Stimulated activated CD4-positive, alpha-beta T cell treated with anti-CD3 and anti-CD28 coated beads, Interleukin-4, amount 100 ng/mL, for 48 hours (primary cell): ENCODE results near the gene CALN1.
"Not testable (repeated sequence)": the region's sequence is repeated elsewhere in the genome, so short reads cannot be mapped to it uniquely, and the experiment has no call there.

Experiments used
- DNase-seq, 2 donors: peaks; one replicate each; pipeline ENCODE4 v3.0.0-alpha.2; 2020; ENCODE audit warnings: low read depth in 2 of 2

CALN1 gene

DNA sequence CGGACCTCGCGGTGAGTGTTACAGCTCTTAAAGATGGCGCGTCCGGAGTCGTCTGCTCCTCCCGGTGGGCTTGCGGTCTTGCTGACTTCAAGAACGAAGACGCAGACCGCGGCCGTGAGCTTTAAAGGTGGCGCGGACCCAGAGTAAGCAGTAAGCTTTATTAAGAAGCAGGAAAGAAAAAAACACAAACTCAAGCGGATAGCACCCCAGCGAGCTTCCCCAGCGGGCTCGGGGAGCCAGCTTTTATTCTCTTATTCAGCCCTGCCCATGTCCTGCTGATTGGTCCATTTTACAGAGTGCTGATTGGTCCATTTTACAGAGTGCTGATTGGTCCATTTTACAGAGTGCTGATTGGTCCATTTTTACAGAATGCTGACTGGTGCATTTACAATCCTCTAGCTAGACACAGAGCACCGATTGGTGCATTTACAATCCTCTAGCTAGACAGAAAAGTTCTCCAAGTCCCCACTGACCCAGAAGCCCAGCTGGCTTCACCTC is at the start of gene CALN1:
Gene CALN1 (minus strand): TSS at position 218 of the 498 bp plus-strand sequence.
- not testable (repeated sequence) for DNase-seq

- no peak for DNase-seq
Observed at GRCh38 chr7:72453471-72453870, 41.3 kb upstream of the CALN1 start.

DNA sequence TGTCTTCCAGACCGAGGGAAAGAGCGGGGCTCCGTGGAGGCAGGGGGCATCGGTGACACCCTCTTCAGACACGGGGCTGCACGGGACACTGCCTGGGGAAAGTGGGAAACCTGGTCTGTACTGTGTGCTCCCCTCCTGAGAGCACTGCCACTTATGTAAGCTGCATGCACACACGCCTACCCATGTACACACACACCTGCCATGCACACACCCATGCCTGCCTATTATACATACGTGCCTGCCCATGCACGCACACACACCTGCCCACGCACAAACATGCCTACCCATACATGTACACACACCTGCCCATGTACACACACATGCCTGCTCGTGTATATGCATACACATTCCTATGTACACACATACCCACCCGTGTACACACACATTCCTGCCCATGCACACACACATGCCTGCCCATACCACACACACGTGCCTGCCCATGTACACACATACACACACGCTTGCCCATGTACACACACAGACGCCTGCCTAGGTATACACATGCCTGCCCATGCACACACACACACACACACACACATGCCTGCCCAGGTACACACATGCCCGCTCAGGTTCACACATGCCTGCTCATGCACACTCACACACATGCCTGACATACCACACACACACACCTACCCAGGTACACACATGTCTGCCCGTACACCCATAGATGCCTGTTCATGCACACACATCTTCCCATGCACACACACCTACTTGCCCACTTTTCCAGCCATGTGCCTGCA is 35.5 kb upstream of the CALN1 start:
- DNase-seq: no peak

- DNase-seq: no peak
Observed at GRCh38 chr7:72446591-72447462, 34.7 kb upstream of the CALN1 start.

DNA sequence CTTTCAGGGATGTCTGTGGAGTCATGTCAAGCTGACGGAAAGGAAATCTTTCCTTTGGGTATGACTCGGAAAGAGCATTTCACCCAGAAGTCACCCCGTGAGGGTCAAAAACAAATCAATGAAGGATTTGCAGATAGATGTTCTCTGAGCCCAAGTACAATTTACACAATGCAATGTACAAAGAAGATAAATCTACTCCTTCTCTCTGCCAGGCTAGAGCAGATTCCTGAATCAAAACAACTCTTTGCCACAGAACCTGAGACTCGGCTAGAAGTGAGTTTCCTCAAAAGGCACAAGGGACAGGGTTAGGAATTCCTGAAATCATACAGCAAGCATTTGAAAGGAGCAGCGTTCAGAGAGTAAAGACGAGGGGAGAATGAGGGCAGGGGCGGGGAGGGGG is 34.0 kb upstream of the CALN1 start:
- no peak for DNase-seq

GRCh38 chr7:72445580-72445979 is 33.4 kb upstream of the CALN1 start:
- DNase-seq: no peak

DNA sequence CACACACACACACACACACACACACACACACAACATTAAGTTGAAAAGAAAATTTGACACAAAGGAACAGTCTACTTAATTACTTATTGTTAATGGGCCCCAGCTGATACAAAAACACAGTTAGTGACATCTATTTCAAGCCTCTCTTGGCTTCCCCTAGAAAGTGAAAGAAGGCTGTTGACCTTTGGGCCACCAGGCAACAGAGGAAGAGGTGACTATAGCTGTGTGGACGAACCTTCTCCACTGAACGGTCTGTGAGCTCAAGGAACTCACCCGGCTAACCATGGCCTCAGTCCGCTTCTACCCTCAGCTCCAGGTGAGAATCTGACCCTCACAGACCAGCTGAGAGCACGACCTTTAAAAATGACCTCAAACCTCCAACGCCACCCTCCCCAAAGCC is 32.9 kb upstream of the CALN1 start:
- DNase-seq: no peak

GRCh38 chr7:72444026-72444776 is 32.1 kb upstream of the CALN1 start:
- no peak for DNase-seq

DNA sequence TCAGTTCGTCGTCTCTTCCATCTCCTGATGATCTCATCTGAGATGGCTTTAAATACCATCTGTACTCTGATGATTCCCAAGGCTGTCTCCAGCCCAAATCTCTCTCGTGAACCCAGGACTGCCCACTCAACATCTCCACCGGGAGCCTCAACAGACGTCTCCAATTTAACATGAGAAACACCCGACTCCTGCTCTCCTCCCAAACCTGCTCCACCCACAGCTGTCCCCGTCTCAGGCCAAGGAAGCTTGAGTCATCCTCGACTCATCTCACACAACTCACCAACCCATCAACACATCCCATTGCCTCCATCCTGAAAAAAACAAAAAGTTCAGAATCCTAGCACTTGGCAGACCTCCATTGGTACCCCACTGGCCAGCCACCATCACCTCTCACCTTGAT is 29.7 kb upstream of the CALN1 start:
- no peak for DNase-seq

GRCh38 chr7:72438491-72438890 is 26.4 kb upstream of the CALN1 start:
- DNase-seq: no peak

DNA sequence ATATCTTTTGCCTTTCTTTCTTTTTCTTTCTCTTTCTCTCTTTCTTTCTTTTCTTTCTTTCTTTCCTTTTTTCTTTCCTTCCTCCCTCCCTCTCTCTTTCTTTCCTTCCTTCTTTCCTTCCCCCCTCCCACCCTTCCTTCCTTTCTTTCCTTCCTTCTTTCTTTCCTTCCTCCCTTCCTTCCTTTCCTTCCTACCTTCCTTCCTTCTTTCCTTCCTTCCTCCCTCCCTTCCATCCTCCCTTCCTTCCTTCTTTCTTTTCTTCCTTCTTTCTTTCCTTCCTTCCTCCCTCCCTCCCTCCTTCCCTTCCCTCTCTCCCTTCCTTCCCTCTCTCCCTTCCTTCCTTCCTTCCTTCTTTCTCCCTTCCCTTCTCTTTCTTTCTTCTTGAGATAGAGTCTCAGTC is 25.5 kb upstream of the CALN1 start:
- DNase-seq: no peak

DNA sequence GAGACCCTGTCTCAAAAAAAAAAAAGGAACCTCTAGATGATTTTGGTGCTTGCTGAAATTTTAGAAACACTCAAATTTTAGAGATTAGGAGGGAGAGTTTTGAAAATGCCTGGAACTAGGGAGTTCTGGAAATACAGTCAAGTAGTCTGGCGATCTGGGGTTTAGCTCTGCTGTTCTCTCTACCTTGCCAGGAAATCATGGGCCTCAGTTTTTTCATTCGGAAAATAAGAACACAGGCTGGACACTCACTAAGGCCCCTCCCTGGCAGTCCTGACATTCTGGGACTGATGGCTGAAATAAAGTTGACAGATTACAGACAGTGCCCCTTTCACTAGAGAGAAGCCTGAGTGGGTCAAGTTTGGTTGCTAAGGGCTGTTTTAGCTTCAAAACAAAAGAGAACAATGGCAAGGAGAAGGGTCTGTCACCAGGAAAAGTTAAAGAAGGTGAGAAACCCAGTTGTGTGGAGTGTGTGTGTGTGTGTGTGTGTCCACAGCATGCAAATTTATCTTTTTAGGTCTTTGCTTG is 25.0 kb upstream of the CALN1 start:
- no peak for DNase-seq

DNA sequence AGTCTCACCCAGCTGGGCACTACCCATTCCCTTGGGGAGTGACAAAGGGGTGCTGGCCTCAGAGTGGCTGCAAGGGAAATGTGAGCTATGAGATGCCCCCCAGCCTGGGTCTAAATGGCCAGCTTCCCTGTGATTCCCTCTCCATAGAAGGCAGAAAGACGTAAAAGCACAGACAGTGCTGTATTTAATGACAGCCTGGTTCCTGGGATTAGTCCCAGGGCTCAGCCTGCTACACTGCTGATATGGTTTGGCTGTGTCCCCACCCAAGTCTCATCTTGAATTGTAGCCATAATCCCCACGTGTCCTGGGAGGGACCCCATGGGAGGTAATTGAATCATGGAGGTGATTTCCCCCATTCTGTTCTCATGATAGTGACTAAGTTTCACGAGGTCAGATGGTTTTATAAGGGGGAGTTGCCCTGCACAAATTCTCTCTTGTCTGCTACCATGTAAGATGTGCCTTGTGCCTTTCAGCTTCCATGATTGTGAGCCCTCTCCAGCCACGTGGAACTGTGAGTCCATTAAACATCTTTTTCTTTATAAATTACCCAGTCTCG is 23.9 kb upstream of the CALN1 start:
- no peak for DNase-seq

- DNase-seq: no peak
Observed at GRCh38 chr7:72435366-72435765, 23.2 kb upstream of the CALN1 start.

DNA sequence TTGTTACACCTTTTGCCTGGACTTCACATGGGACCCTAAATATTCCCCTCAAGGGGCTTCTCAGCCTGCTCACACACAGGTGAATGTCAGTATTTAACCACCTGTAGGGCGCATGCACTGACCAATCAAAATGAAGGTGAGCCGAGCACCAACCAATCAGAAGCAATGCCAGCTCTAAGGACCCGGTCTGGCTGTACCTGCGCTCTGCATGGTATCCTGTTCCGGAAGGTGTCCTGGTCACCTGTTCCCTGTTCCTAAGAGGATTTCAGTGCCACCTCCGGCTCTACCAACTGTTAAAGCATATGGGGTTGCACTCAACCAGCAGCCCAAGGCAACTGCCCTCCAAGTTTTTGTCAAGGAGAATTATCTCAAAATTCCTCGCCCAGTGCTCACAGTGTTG is 18.4 kb upstream of the CALN1 start:
- DNase-seq: no peak

- no peak for DNase-seq
Observed at GRCh38 chr7:72429316-72429715, 17.2 kb upstream of the CALN1 start.

DNA sequence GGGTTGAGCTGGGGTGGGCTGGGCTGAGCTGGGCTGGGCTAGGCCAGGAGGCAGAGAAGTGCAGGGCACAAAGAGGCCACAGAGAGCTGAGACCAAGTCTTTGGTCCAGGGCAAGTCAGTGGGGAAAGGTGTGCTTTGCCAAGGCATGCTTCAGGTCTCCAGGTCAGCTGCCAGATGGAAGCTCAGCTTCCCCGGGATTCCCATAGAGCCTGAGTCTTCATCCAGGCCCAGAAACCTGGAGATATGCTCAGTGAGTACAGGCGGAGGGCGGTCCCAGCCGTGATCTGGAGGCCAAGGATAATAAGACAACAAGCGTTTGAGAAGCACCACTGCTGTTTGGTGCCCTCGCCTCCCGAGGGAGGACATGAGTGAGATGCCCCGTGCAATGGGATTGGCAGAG is 4.7 kb upstream of the CALN1 start:
- no peak for DNase-seq

DNA sequence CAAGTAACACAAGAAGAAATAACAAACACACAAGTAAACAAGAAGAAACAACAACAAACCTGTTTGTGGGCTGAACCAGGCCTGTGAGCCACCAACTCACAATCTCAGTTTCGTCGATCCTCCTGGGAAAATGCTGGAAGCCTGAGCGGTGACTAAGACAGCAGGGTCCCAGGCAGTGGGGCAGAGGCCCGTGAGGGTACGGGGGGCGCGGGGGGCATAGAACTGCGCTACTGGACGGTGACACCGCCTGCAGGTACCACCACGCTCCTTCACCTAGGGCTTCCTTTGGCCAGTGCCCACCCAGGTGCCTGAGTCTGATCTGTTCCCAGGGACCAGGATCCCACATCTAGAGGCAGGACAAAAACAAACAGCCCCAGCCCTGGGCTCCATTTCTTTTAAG is 3.4 kb upstream of the CALN1 start:
- DNase-seq: no peak

DNA sequence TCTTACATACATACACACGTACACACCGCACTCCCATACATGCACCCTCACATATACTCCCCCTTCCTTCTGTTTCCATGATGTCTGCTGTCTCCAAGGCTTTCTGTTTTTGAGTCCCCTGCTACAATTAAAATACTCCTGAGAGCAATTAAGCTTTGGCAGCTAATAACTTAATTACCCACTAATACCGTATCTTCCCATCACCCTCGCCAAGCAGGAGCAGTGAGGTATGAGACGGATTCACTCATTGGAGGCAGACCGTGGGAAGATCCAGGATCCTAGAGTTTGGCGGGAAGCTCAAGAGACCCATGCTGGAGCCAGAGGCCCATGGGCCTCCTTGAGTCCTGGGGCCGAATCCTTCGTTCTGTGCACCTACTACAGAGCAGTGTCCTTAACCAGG is 1.7 kb upstream of the CALN1 start:
- DNase-seq: no peak

DNA sequence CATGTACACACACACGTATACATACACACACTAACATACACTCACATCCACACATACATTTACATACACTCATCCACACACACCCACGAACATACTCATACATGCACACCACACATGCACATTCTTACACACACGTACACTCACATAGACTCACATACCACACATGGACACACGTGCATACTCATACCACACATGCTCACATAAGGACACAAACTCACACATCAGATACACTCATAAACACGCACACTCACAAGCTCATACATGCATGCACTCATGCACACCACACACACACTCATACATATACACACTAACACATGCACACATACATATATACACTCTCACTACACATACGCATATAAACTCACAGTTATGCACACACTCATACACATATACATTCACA is 1.2 kb upstream of the CALN1 start:
- DNase-seq: no peak

- no peak for DNase-seq
Observed at GRCh38 chr7:72411419-72411818, 719 bp downstream of the CALN1 start.

- DNase-seq: no peak
Observed at GRCh38 chr7:72409638-72410015, 2.5 kb downstream of the CALN1 start.
